H9 (cell line): ENCODE results near the gene COL17A1. TPM values are rescaled to one million over a fixed set of nuclear protein-coding genes. Genes with fewer than 3 reads are reported as not detected.

ENCODE experiments used
- DNase-seq: peaks from one replicate; pipeline ENCODE4 v3.0.0-alpha.2; 2017
- H2AFZ ChIP-seq: one replicate; pipeline ENCODE4 v1.6.1; 2013; ENCODE audit warnings: mild to moderate bottlenecking, low read length, control low read depth, moderate library complexity
- H2AK5ac ChIP-seq: 2 replicates; pipeline ENCODE4 v1.6.1; 2013; ENCODE audit warnings: low read length, control low read depth, mixed read lengths; ENCODE audit not compliant: insufficient read length
- H2BK120ac ChIP-seq: one replicate; pipeline ENCODE4 v1.6.1; 2013; ENCODE audit warnings: low read depth, mild to moderate bottlenecking, low read length, control low read depth, inconsistent platforms; ENCODE audit not compliant: poor library complexity, severe bottlenecking
- H2BK12ac ChIP-seq: 2 replicates; pipeline ENCODE4 v1.6.1; 2013; ENCODE audit warnings: low read length, control low read depth, mixed read lengths, low read depth; ENCODE audit not compliant: insufficient read length
- H2BK15ac ChIP-seq: 2 replicates; pipeline ENCODE4 v1.6.1; 2013; ENCODE audit warnings: low read depth, low read length, control low read depth
- H2BK20ac ChIP-seq: one replicate; pipeline ENCODE4 v1.6.1; 2013; ENCODE audit warnings: low read depth, mild to moderate bottlenecking, low read length, control low read depth, inconsistent platforms; ENCODE audit not compliant: poor library complexity, severe bottlenecking
- H2BK5ac ChIP-seq: 2 replicates; pipeline ENCODE4 v1.6.1; 2013; ENCODE audit warnings: low read length, control low read depth, mixed read lengths; ENCODE audit not compliant: insufficient read length
- H3K14ac ChIP-seq: 2 replicates; pipeline ENCODE4 v1.6.1; 2013; ENCODE audit warnings: low read length, control low read depth; ENCODE audit not compliant: insufficient read depth
- H3K18ac ChIP-seq: 2 replicates; pipeline ENCODE4 v1.6.1; 2013; ENCODE audit warnings: low read depth, mild to moderate bottlenecking, mixed read lengths, low read length, control low read depth; ENCODE audit not compliant: insufficient read length
- H3K23ac ChIP-seq: 2 replicates; pipeline ENCODE4 v1.6.1; 2013; ENCODE audit warnings: low read length, control low read depth, mixed read lengths, low read depth; ENCODE audit not compliant: insufficient read length
- H3K23me2 ChIP-seq: 2 replicates; pipeline ENCODE4 v1.6.1; 2013; ENCODE audit warnings: low read depth, mild to moderate bottlenecking, mixed read lengths, low read length, control low read depth; ENCODE audit not compliant: insufficient read length, poor library complexity, severe bottlenecking
- H3K27ac ChIP-seq: 2 replicates; pipeline ENCODE4 v1.5.1; 2013; ENCODE audit warnings: low read length, control low read depth, mixed read lengths, low read depth; ENCODE audit not compliant: insufficient read length
- H3K27me3 ChIP-seq: 2 replicates; pipeline ENCODE4 v1.6.1; 2013; ENCODE audit warnings: low read length, control low read depth, inconsistent platforms; ENCODE audit not compliant: insufficient read depth
- H3K4ac ChIP-seq: 2 replicates; pipeline ENCODE4 v1.6.1; 2013; ENCODE audit warnings: low read depth, mild to moderate bottlenecking, control low read depth, inconsistent platforms, low read length, moderate library complexity
- H3K4me1 ChIP-seq: 2 replicates; pipeline ENCODE4 v1.6.1; 2013; ENCODE audit warnings: low read length, control low read depth, inconsistent platforms; ENCODE audit not compliant: insufficient read depth
- H3K4me2 ChIP-seq: 2 replicates; pipeline ENCODE4 v1.6.1; 2013; ENCODE audit warnings: low read length, control low read depth, mixed read lengths; ENCODE audit not compliant: insufficient read length, insufficient read depth
- H3K56ac ChIP-seq: 2 replicates; pipeline ENCODE4 v1.6.1; 2013; ENCODE audit warnings: low read depth, mild to moderate bottlenecking, mixed read lengths, low read length, control low read depth; ENCODE audit not compliant: insufficient read length
- H3K79me1 ChIP-seq: 2 replicates; pipeline ENCODE4 v1.6.1; 2013; ENCODE audit warnings: low read depth, mild to moderate bottlenecking, moderate library complexity, low read length, control low read depth, inconsistent platforms; ENCODE audit not compliant: insufficient read depth, poor library complexity, severe bottlenecking
- H3K79me2 ChIP-seq: 2 replicates; pipeline ENCODE4 v1.6.1; 2013; ENCODE audit warnings: low read length, control low read depth, inconsistent platforms; ENCODE audit not compliant: insufficient read depth
- H3K9ac ChIP-seq: 2 replicates; pipeline ENCODE4 v1.6.1; 2013; ENCODE audit warnings: low read length, control low read depth, mixed read lengths; ENCODE audit not compliant: insufficient read length; ENCODE audit errors: extremely low read depth
- H3K9me3 ChIP-seq: one replicate; pipeline ENCODE4 v1.6.1; 2013; ENCODE audit warnings: low read depth, low read length, inconsistent platforms; ENCODE audit not compliant: control insufficient read depth
- H3T11ph ChIP-seq: one replicate; pipeline ENCODE4 v1.6.1; 2013; ENCODE audit warnings: mild to moderate bottlenecking, low read length, control low read depth, inconsistent platforms
- H4K20me1 ChIP-seq: one replicate; pipeline ENCODE4 v1.6.1; 2013; ENCODE audit not compliant: control insufficient read depth, insufficient read length, insufficient read depth
- H4K5ac ChIP-seq: 2 replicates; pipeline ENCODE4 v1.6.1; 2013; ENCODE audit warnings: low read depth, mild to moderate bottlenecking, mixed read lengths, low read length, control low read depth; ENCODE audit not compliant: insufficient read length
- H4K8ac ChIP-seq: replicated peaks from 2 replicates; pipeline ENCODE4 v1.6.1; 2013; ENCODE audit warnings: low read length, control low read depth, mixed read lengths, low read depth; ENCODE audit not compliant: insufficient read length
- H4K91ac ChIP-seq: 2 replicates; pipeline ENCODE4 v1.6.1; 2013; ENCODE audit warnings: low read depth, mild to moderate bottlenecking, moderate library complexity, mixed read lengths, low read length, control low read depth; ENCODE audit not compliant: insufficient read length
- H3K27ac Mint-ChIP-seq, 3 experiments: 2 replicates in 2 of 3; 3 replicates in 1 of 3; pipeline ENCODE4 v1.8.0; 2020 to 2021; ENCODE audit warnings: mixed read lengths in 3 of 3, mild to moderate bottlenecking in 1 of 3, moderate library complexity in 1 of 3
- H3K27me3 Mint-ChIP-seq: 2 replicates; pipeline ENCODE4 v1.8.0; 2021; ENCODE audit warnings: low read depth, mild to moderate bottlenecking, moderate library complexity, mixed read lengths
- H3K36me3 Mint-ChIP-seq, 3 experiments: 2 replicates in 2 of 3; 3 replicates in 1 of 3; pipeline ENCODE4 v1.8.0; 2020 to 2021; ENCODE audit warnings: low read depth in 3 of 3, mixed read lengths in 3 of 3; ENCODE audit not compliant: insufficient read depth in 1 of 3
- H3K4me1 Mint-ChIP-seq, 2 experiments: 2 replicates each; pipeline ENCODE4 v1.8.0; 2020; ENCODE audit warnings: mixed read lengths in 2 of 2
- H3K4me3 Mint-ChIP-seq, 2 experiments: 2 replicates in 1 of 2; 3 replicates in 1 of 2; pipeline ENCODE4 v1.8.0; 2020 to 2021; ENCODE audit warnings: mild to moderate bottlenecking in 2 of 2, mixed read lengths in 2 of 2, moderate library complexity in 1 of 2
- H3K9me3 Mint-ChIP-seq, 2 experiments: 2 replicates in 1 of 2; 3 replicates in 1 of 2; pipeline ENCODE4 v1.8.0; 2020; ENCODE audit warnings: mild to moderate bottlenecking in 2 of 2, mixed read lengths in 2 of 2, moderate library complexity in 1 of 2
- WGBS: extraction: QIAGEN DNeasy Blood & Tissue Kit; methylation state at CpG from one replicate; pipeline ENCODE4 v1.1.7; 2013; ENCODE audit warnings: missing lambda C conversion rate, low lambda C conversion rate, mixed read lengths; ENCODE audit not compliant: insufficient read length; ENCODE audit errors: extremely low coverage; 5-methylcytosine and 5-hydroxymethylcytosine counted together
- total RNA-seq: library from RNA; stranded (reverse); gene quantifications from 2 replicates; pipeline ENCODE4 v1.2.1, GENCODE V29; 2021
- TF ChIP-seq, protein P1 (sequence below): fragments of 200-600 bp; sonication (generic); conservative IDR thresholded peaks from 3 replicates; pipeline ENCODE4 v1.8.0; 2021; ENCODE audit warnings: antibody characterized with exemption, mild to moderate bottlenecking

Gene COL17A1
- total RNA-seq, 1 experiment from 2014 or later: 1.9 TPM

DNA sequence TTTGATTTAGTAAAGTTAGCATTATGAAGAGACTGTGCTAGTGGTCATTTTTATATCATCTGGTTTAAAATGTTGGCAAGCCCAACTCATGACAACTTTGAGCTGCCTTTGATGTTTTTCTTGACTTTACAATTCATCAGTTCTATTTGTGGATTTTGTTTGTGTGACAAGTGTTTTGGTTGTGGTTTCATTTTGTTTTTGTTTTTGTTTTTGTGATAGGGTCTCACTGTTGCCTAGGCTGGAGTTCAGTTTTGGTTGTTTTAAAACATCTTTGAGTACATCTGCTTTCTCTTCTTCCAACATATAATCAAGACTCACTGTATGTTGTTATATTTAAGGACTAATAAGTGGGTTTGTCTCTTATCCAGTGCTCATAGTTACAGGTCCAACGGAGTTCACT lies 18.7 kb upstream of the COL17A1 start:
- Histone ChIP-seq H3K79me2 (no peaks in the 10 kb centered on the region), H3K9me3 (no peaks in the 10 kb centered on the region), H3K23me2 (no peaks in the 10 kb centered on the region), H3K4me1 (no peaks in the 10 kb centered on the region; the same call in 1 of the 2 replicates), H2AK5ac (no peak overlapping the region), H2BK12ac (no peak overlapping the region), H3K4me2 (no peak overlapping the region), H2BK15ac (no peak overlapping the region), H3K14ac (no peak overlapping the region), H3T11ph (no peak overlapping the region), H3K56ac (no peak overlapping the region), H3K4ac (no peak overlapping the region), H2AFZ (no peak overlapping the region), H2BK120ac (no peak overlapping the region), H3K18ac (no peak overlapping the region), H4K91ac (no peak overlapping the region), H3K9ac (no peak overlapping the region), H3K79me1 (no peaks in the 10 kb centered on the region), H3K27ac (no peak overlapping the region), H4K8ac (no peak overlapping the region), H2BK5ac (no peak overlapping the region), H3K23ac (no peak overlapping the region), H2BK20ac (no peak overlapping the region), H4K20me1 (no peaks in the 10 kb centered on the region), H4K5ac (no peak overlapping the region), H3K27me3 (no peaks in the 10 kb centered on the region)
- H3K9me3 Mint-ChIP-seq: no peaks in the 10 kb centered on the region
- H3K27ac Mint-ChIP-seq: no peak overlapping the region
- DNase-seq: no peak
- TF ChIP-seq, protein P1, sequence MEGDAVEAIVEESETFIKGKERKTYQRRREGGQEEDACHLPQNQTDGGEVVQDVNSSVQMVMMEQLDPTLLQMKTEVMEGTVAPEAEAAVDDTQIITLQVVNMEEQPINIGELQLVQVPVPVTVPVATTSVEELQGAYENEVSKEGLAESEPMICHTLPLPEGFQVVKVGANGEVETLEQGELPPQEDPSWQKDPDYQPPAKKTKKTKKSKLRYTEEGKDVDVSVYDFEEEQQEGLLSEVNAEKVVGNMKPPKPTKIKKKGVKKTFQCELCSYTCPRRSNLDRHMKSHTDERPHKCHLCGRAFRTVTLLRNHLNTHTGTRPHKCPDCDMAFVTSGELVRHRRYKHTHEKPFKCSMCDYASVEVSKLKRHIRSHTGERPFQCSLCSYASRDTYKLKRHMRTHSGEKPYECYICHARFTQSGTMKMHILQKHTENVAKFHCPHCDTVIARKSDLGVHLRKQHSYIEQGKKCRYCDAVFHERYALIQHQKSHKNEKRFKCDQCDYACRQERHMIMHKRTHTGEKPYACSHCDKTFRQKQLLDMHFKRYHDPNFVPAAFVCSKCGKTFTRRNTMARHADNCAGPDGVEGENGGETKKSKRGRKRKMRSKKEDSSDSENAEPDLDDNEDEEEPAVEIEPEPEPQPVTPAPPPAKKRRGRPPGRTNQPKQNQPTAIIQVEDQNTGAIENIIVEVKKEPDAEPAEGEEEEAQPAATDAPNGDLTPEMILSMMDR: no peak
- peaks cover 6 to 14% of the 10 kb centered on the region in 2 experiments for H3K4me1 Mint-ChIP-seq
- no peaks in the 10 kb centered on the region for H3K36me3 Mint-ChIP-seq
- H3K4me3 Mint-ChIP-seq: no peak overlapping the region
- H3K27me3 Mint-ChIP-seq: peaks cover 3% of the 10 kb centered on the region; the same call in 1 of the 2 replicates
- WGBS: no CpG with 5 or more reads among the region's 1 CpG
